ENCODE data around the gene CAPSL. TPM values are rescaled to one million over a fixed set of nuclear protein-coding genes. Genes with fewer than 3 reads are reported as not detected.

Gene CAPSL
- total and polyA plus RNA-seq, 9 of the 15 experiments (the other 6 are each of a cell fraction or from before 2014, with no cell fraction given), result not detected

DNA sequence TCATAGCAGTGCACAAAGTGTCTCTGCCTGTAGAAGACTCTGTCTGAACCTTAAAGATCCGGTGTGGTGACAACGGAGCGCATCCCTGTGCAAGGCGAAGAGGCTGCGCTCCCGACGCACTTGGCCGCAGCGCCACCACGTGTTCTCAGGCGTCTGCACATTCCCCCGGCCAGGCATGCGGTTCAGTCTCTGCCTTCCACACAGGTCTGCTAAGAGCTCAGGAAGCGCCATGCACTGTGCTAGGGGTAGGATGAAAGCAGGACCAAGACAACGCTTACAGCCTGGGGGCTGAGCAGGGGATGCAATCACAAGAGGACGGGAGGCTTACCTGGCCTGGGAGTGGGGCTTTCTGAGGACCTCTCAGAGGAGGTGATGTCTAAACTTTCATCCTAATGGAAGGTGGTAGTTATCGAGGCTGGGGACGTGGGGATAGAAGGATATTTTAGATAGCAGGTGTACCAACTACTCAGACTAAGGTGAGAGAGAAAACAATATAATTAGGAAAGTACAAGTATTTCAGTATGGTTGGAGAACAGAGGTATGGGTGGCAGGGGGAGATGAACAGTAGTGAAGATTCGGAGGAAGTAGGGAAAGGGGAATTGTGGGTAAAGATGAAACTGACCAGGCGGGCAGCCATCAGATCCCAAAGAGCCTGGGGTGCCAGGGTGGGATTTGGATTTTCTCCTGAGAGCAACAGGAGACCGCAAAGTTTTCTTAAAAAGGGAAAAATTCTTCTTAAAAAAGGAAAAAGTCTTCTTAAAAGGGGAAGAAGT, 13.3 kb downstream of the CAPSL start (continued):
- TF ChIP-seq RCOR1 (IDR thresholded peaks at IDR 0.05; ENCODE audit: borderline replicate concordance in 1 of 2, low read depth in 2 of 2, low read length in 2 of 2) (0 out of 4 replicates have a peak, but pooled peaks of 1 of the 2 experiments have one; percentile 26), SMC3 (conservative IDR thresholded peaks at IDR 0.05; ENCODE audit: insufficient read depth, low read depth, low read length) (peak; percentile 69), ZNF3 (CRISPR knock-in tag; IDR thresholded peaks at IDR 0.05) (no peak)
- TF ChIP-seq, protein P1, sequence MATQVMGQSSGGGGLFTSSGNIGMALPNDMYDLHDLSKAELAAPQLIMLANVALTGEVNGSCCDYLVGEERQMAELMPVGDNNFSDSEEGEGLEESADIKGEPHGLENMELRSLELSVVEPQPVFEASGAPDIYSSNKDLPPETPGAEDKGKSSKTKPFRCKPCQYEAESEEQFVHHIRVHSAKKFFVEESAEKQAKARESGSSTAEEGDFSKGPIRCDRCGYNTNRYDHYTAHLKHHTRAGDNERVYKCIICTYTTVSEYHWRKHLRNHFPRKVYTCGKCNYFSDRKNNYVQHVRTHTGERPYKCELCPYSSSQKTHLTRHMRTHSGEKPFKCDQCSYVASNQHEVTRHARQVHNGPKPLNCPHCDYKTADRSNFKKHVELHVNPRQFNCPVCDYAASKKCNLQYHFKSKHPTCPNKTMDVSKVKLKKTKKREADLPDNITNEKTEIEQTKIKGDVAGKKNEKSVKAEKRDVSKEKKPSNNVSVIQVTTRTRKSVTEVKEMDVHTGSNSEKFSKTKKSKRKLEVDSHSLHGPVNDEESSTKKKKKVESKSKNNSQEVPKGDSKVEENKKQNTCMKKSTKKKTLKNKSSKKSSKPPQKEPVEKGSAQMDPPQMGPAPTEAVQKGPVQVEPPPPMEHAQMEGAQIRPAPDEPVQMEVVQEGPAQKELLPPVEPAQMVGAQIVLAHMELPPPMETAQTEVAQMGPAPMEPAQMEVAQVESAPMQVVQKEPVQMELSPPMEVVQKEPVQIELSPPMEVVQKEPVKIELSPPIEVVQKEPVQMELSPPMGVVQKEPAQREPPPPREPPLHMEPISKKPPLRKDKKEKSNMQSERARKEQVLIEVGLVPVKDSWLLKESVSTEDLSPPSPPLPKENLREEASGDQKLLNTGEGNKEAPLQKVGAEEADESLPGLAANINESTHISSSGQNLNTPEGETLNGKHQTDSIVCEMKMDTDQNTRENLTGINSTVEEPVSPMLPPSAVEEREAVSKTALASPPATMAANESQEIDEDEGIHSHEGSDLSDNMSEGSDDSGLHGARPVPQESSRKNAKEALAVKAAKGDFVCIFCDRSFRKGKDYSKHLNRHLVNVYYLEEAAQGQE (IDR thresholded peaks at IDR 0.05; ENCODE audit: borderline replicate concordance), result peak; percentile 53; the same call in 1 of the 2 replicates
- TF ChIP-seq, protein P1 (CRISPR knock-in tag; IDR thresholded peaks at IDR 0.05; ENCODE audit: low read depth), result no peak
- TF ChIP-seq, protein P2, sequence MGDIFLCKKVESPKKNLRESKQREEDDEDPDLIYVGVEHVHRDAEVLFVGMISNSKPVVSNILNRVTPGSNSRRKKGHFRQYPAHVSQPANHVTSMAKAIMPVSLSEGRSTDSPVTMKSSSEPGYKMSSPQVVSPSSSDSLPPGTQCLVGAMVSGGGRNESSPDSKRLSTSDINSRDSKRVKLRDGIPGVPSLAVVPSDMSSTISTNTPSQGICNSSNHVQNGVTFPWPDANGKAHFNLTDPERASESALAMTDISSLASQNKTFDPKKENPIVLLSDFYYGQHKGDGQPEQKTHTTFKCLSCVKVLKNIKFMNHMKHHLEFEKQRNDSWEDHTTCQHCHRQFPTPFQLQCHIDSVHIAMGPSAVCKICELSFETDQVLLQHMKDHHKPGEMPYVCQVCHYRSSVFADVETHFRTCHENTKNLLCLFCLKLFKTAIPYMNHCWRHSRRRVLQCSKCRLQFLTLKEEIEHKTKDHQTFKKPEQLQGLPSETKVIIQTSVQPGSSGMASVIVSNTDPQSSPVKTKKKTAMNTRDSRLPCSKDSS (IDR thresholded peaks at IDR 0.05; ENCODE audit: low read depth, partially characterized antibody), result no peak
